GM21576 (cell line): ENCODE data around the gene NPTX1.

Experiments
- ATAC-seq: cut with Tn5 transposase; IDR thresholded peaks from one replicate; pipeline ENCODE4 v1.9.1; 2021; ENCODE audit warnings: mild to moderate bottlenecking, moderate library complexity; ENCODE audit not compliant: unreplicated experiment

NPTX1 gene

DNA sequence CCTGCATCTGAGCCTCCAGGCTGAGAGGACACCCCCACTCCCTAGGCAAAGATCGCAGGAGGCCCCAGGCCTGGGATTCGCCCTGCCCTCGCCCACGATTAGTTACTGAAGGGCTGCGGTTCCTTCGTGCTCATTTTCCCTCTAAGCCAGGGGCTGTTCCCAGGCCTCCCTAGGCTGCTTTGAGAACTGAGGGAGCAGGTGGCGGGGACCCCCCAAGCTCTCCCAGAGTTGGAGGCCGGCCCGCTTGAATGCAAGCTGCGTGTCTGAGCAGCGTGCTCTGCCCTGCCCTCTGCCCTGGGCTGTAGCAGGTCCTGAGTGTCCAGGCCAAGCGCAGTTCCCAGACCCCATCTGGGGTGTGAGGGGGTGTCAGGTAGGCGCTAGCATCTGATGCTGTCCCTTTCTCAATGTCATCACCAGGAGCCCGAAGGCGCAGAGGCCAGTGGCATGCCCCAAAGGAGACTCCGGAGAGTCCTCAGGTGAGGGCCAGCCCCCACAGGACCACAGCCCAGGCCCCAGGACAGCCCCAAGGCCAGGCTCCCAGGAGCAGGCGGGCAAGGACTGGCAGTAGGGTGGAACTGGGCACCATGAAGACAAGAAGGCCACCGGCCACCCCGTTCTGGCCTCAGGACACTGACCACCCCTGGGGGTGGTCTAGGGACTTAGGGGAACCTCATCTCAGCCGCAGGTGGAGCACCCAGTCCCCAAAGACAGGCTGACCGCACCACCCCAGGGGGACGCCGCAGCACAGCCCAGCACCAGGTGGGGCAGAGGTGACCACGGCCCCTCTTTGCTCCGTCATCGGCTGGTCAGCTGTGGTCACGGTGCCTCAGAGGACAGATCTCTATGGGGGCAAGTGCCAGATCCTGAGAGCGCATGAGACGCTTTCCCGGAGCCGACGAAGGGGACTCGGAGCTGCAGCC, 46.8 kb downstream of the NPTX1 start:
- ATAC-seq = no peak

DNA sequence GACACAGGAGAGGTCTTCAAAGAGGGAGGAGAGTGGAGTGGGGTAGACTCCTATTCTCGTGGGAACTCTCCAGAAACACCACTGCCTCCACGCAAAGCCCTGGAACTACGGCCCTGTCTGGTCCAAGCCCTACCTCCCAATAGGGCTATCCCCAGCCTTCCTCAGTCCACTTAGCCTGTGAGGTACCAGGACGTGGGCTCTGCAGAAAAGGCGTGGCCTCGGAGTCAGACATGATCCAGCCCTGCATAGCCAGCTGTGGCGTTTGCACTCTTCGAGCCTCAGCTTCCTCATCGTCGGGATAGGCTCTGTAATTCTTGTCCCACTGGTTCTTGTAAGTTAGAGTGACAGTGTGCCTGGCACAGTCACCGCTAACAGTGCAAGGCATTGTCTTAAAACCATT, 47.6 kb downstream of the NPTX1 start:
- ATAC-seq = no peak

- no peak for ATAC-seq
These were observed 48.0 kb downstream of the NPTX1 start for GRCh38 chr17:80428363-80428762.

GRCh38 chr17:80427366-80428282, 48.8 kb downstream of the NPTX1 start:
- no peak for ATAC-seq

DNA sequence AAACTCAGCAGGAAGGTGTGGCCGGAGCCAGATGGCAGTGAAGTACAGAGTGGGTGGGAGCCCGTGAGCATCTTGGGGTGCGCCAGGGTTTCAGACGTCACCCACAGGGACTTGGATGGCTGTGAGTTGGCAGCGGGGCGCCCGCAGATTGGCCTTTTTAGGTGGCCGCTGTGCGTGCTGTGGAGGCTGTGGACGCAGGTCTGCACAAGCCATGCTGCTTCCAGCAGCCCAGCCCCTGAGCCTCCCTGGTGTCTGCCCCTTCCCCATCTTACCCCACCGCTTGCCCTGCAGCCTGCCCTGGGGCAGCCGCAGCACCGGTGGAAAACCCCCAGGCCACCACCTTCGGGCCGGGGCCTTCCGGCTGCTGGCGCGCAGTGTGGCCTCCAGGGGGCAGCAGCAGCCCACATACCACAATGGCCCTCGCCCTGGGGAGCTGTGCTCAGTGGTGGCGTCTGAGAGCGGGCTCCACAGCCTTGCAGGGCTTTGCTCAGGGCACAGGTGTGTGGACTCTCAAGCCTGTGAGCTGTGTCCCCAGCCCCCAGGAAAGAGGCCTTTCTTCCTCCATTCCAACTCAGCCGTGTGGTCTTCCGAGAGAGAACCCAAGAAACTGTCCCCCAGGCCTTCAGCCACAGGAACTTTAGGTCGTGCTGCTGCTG, 49.6 kb downstream of the NPTX1 start:
- ATAC-seq = no peak

GRCh38 chr17:80425835-80426426, 50.5 kb downstream of the NPTX1 start:
- no peak for ATAC-seq

GRCh38 chr17:80424878-80425765, 51.3 kb downstream of the NPTX1 start:
- ATAC-seq = no peak

- ATAC-seq = no peak
These were observed 52.1 kb downstream of the NPTX1 start for GRCh38 chr17:80424261-80424660.

DNA sequence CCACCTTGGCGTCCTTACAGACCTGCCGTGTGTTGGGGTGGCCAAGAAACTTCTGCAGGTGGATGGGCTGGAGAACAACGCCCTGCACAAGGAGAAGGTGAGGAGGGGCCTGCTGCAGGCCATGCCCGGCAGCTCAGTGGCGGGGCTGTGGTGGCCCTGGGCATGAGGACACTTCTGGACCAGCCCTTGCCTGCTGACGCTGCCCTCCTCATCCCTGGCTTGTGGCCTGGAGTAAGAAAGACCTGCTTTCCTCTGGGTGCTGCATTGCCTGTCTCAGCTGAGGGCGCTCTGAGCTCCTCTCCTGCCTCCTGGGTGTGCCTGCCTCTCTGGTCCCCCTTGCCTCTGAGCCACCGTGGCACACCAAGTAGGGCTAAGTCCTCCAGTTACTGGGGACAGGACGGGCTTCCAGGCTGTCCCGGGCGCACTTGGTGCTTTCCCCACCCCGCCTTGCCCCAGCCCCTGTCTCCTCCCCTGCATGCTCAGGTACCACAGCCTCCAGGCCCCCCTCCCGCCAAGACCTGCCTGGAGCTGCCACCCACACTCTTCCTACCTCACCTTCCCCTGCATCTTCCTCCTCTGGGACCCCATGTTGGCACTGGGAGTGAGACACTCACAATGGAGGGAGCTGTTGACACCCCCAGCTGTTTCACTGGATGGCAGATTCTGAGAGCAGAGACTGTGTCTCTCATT, 52.7 kb downstream of the NPTX1 start:
- ATAC-seq = no peak

- ATAC-seq = no peak
These were observed 53.4 kb downstream of the NPTX1 start for GRCh38 chr17:80422981-80423380.

DNA sequence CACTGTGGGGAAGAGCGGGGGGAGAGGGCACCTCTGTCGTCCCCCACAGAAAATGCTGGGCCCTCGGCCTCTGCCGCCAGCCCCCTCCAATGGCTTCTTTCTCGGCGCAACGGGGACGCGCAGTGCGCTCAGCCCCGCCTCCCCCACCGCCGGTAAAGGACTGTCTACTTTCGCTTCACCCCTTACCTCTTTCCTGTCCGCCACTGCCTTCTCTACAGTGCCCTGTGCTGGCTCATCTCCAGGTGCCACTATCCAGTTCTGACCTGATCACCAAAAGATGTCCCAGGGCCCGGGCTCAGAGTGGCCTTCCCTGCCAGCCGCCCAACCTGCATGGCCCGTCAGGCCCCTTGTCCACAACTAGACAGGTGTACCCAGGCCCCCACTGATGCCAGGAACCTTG, 54.1 kb downstream of the NPTX1 start:
- ATAC-seq = no peak

GRCh38 chr17:80421381-80422090, 54.9 kb downstream of the NPTX1 start:
- no peak for ATAC-seq

GRCh38 chr17:80419255-80419654, 57.2 kb downstream of the NPTX1 start:
- no peak for ATAC-seq

- no peak for ATAC-seq
These were observed 57.8 kb downstream of the NPTX1 start for GRCh38 chr17:80418589-80418988.
